Small intestine (tissue), 7 donors: ENCODE results near the gene TRAK1. TPM values are rescaled to one million over a fixed set of nuclear protein-coding genes. Genes with fewer than 3 reads are reported as not detected.

Experiments used
- DNase-seq, 2 donors: peaks; one replicate each; pipeline versions ENCODE4 v3.0.0 to v3.0.0-alpha.2; 2013
- FAIRE-seq: peaks from 2 replicates; lab custom pipeline; 2012; peaks lifted over from hg19 to GRCh38; lab: Jason Lieb, UNC
- H3K27ac ChIP-seq, 3 donors: one replicate each; pipeline ENCODE4 v1.5.1; 2013; ENCODE audit warnings: low read length in 2 of 3, mild to moderate bottlenecking in 2 of 3, control low read depth in 1 of 3, inconsistent platforms in 1 of 3, low read depth in 1 of 3, moderate library complexity in 1 of 3
- H3K27me3 ChIP-seq, 3 donors: one replicate each; pipeline ENCODE4 v1.6.1; 2013; ENCODE audit warnings: low read length in 3 of 3, inconsistent platforms in 1 of 3; ENCODE audit not compliant: control insufficient read depth in 3 of 3, insufficient read depth in 3 of 3
- H3K36me3 ChIP-seq, 3 donors: one replicate each; pipeline ENCODE4 v1.6.1; 2013; ENCODE audit warnings: low read length in 3 of 3, inconsistent platforms in 1 of 3, low read depth in 1 of 3, mild to moderate bottlenecking in 1 of 3, moderate library complexity in 1 of 3; ENCODE audit not compliant: control insufficient read depth in 3 of 3, insufficient read depth in 2 of 3
- H3K4me1 ChIP-seq, 3 donors: one replicate each; pipeline ENCODE4 v1.6.1; 2013; ENCODE audit warnings: low read length in 2 of 3, inconsistent platforms in 1 of 3, low read depth in 1 of 3, mild to moderate bottlenecking in 1 of 3, moderate library complexity in 1 of 3; ENCODE audit not compliant: control insufficient read depth in 3 of 3, insufficient read depth in 2 of 3
- H3K4me3 ChIP-seq, 3 donors: one replicate each; pipeline ENCODE4 v1.5.1; 2013; ENCODE audit warnings: low read length in 3 of 3, control low read depth in 1 of 3, inconsistent platforms in 1 of 3, low read depth in 1 of 3, mild to moderate bottlenecking in 1 of 3, moderate library complexity in 1 of 3
- H3K9me3 ChIP-seq, 2 donors: one replicate each; pipeline ENCODE4 v1.6.1; 2013; ENCODE audit warnings: low read depth in 1 of 2, low read length in 1 of 2; ENCODE audit not compliant: control insufficient read depth in 2 of 2, insufficient read depth in 1 of 2
- WGBS, 3 donors: extraction: QIAGEN DNeasy Blood & Tissue Kit; methylation state at CpG; one replicate each; pipeline ENCODE4 v1.1.7; 2013; 5-methylcytosine and 5-hydroxymethylcytosine counted together
- polyA plus RNA-seq, 4 donors: library from polyadenylated mRNA; stranded (reverse) in 3 of 4; unstranded in 1 of 4; fragments of 200-250 nt in 3 of 4; fragments of 120-200 nt in 1 of 4; gene quantifications; one replicate each; pipeline versions ENCODE4 v1.2.1 to v1.2.3, GENCODE V29; 2013
- donor health status: healthy with polysubstance abuse.
- donor health status: control.
- donor health status: control.
- donor health status: Bipolar disorder and iron deficiency.
- donor health status: healthy.

The TRAK1 gene
- polyA plus RNA-seq, 4 donors = 20.9 to 74.7 (median 39.8) TPM

GRCh38 chr3:42117175-42118008 lies 26.2 kb downstream of the TRAK1 start:
- Histone ChIP-seq H3K4me1 (peaks cover 1 to 11% (median 7%) of the 10 kb centered on the region in 3 donors), H3K36me3 (peaks cover 0 to 3% (median 0%) of the 10 kb centered on the region in 3 donors), H3K4me3 (no peak overlapping the region), H3K9me3 (no peaks in the 10 kb centered on the region), H3K27ac (peak overlapping the region in 1 of 3 donors; percentile 21), H3K27me3 (no peaks in the 10 kb centered on the region)
- FAIRE-seq = no peak
- DNase-seq = peak; percentile 46 to 60
- WGBS, 3 donors = 32 to 46% (median 38%) methylated on average over 14 of the region's 14 CpGs

- 52 to 71% (median 63%) methylated on average over 2 of the region's 2 CpGs for WGBS, 3 donors
- Histone ChIP-seq H3K4me1 (peaks cover 7 to 11% (median 10%) of the 10 kb centered on the region in 3 donors), H3K27ac (peak overlapping the region in 1 of 3 donors; percentile 36), H3K36me3 (peaks cover 0 to 3% (median 0%) of the 10 kb centered on the region in 3 donors), H3K9me3 (no peaks in the 10 kb centered on the region), H3K4me3 (no peak overlapping the region), H3K27me3 (no peaks in the 10 kb centered on the region)
- no peak for FAIRE-seq
- peak; percentile 79 to 83 for DNase-seq
These were observed 27.7 kb downstream of the TRAK1 start for GRCh38 chr3:42118762-42119361.

GRCh38 chr3:42119561-42120355 lies 28.6 kb downstream of the TRAK1 start:
- no peaks in the 10 kb centered on the region for H3K9me3 ChIP-seq
- no peaks in the 10 kb centered on the region for H3K27me3 ChIP-seq
- DNase-seq = no peak
- H3K4me3 ChIP-seq = no peak overlapping the region
- H3K4me1 ChIP-seq = peaks cover 7 to 11% (median 10%) of the 10 kb centered on the region in 3 donors
- FAIRE-seq = no peak
- H3K27ac ChIP-seq = no peak overlapping the region
- peaks cover 0 to 3% (median 0%) of the 10 kb centered on the region in 3 donors for H3K36me3 ChIP-seq
- 77 to 93% (median 88%) methylated on average over 7 of the region's 7 CpGs for WGBS, 3 donors

- H3K27me3 ChIP-seq = no peaks in the 10 kb centered on the region
- no peak overlapping the region for H3K4me3 ChIP-seq
- H3K4me1 ChIP-seq = peaks cover 7 to 11% (median 10%) of the 10 kb centered on the region in 3 donors
- peak in 1 of 2 donors; percentile 38 for DNase-seq
- WGBS, 3 donors = 34 to 59% (median 57%) methylated on average over 3 of the region's 3 CpGs
- H3K36me3 ChIP-seq = peaks cover 0 to 10% (median 4%) of the 10 kb centered on the region in 3 donors
- H3K27ac ChIP-seq = no peak overlapping the region
- FAIRE-seq = no peak
- H3K9me3 ChIP-seq = no peaks in the 10 kb centered on the region
These were observed 29.7 kb downstream of the TRAK1 start for GRCh38 chr3:42120866-42121265.

- DNase-seq = no peak
- no peak overlapping the region for H3K27ac ChIP-seq
- no peaks in the 10 kb centered on the region for H3K9me3 ChIP-seq
- WGBS, 3 donors = 63 to 76% (median 64%) methylated on average over 4 of the region's 4 CpGs
- H3K36me3 ChIP-seq = peaks cover 0 to 11% (median 5%) of the 10 kb centered on the region in 3 donors
- H3K4me3 ChIP-seq = no peak overlapping the region
- peaks cover 5 to 10% (median 7%) of the 10 kb centered on the region in 3 donors for H3K4me1 ChIP-seq
- H3K27me3 ChIP-seq = no peaks in the 10 kb centered on the region
- no peak for FAIRE-seq
These were observed 31.3 kb downstream of the TRAK1 start for GRCh38 chr3:42122261-42123011.

GRCh38 chr3:42123012-42123581 lies 31.9 kb downstream of the TRAK1 start:
- Histone ChIP-seq H3K9me3 (no peaks in the 10 kb centered on the region), H3K27me3 (no peaks in the 10 kb centered on the region), H3K27ac (peak overlapping the region in 1 of 3 donors; percentile 29), H3K4me3 (no peak overlapping the region), H3K36me3 (peaks cover 0 to 11% (median 7%) of the 10 kb centered on the region in 3 donors), H3K4me1 (peaks cover 3 to 10% (median 3%) of the 10 kb centered on the region in 3 donors)
- FAIRE-seq (no peak), DNase-seq (no peak)
- 28 to 48% (median 47%) methylated on average over 8 of the region's 8 CpGs for WGBS, 3 donors

- H3K4me1 ChIP-seq = peaks cover 3 to 13% (median 12%) of the 10 kb centered on the region in 3 donors
- no peak for FAIRE-seq
These were observed 32.9 kb downstream of the TRAK1 start for GRCh38 chr3:42123824-42124658.

More at GRCh38 chr3:42123824-42124658, 32.9 kb downstream of the TRAK1 start:
- no peak for DNase-seq
- H3K4me3 ChIP-seq = no peak overlapping the region
- peaks cover 0 to 9% (median 7%) of the 10 kb centered on the region in 3 donors for H3K36me3 ChIP-seq
- H3K27ac ChIP-seq = no peak overlapping the region
- WGBS, 3 donors = 95 to 99% (median 97%) methylated on average over 5 of the region's 5 CpGs
- H3K9me3 ChIP-seq = no peaks in the 10 kb centered on the region
- no peaks in the 10 kb centered on the region for H3K27me3 ChIP-seq
